Neuronal stem cell (in vitro differentiated cells): ENCODE data around the gene ZBTB44. TPM values are rescaled to one million over a fixed set of nuclear protein-coding genes. Genes with fewer than 3 reads are reported as not detected.

Source experiments
- DNase-seq: peaks from one replicate; pipeline ENCODE4 v3.0.0-alpha.2; 2013; ENCODE audit warnings: low spot score
- H2AFZ ChIP-seq: one replicate; pipeline ENCODE4 v1.6.1; 2013; ENCODE audit warnings: mild to moderate bottlenecking, low read length, inconsistent platforms
- H2AK5ac ChIP-seq: 2 replicates; pipeline ENCODE4 v1.6.1; 2013; ENCODE audit warnings: low read depth, mild to moderate bottlenecking, inconsistent platforms, low read length, moderate library complexity, mixed read lengths
- H2BK120ac ChIP-seq: 2 replicates; pipeline ENCODE4 v1.6.1; 2013; ENCODE audit warnings: low read depth, mild to moderate bottlenecking, inconsistent platforms, low read length, moderate library complexity, mixed read lengths
- H2BK12ac ChIP-seq: one replicate; pipeline ENCODE4 v1.6.1; 2013; ENCODE audit warnings: low read length, inconsistent platforms
- H2BK15ac ChIP-seq: 2 replicates; pipeline ENCODE4 v1.6.1; 2013; ENCODE audit warnings: mild to moderate bottlenecking, low read length, inconsistent platforms, mixed read lengths
- H2BK5ac ChIP-seq: one replicate; pipeline ENCODE4 v1.6.1; 2013; ENCODE audit warnings: inconsistent platforms, mild to moderate bottlenecking, low read length, moderate library complexity
- H3K14ac ChIP-seq: one replicate; pipeline ENCODE4 v1.6.1; 2013; ENCODE audit warnings: low read length, inconsistent platforms
- H3K18ac ChIP-seq: 2 replicates; pipeline ENCODE4 v1.6.1; 2013; ENCODE audit warnings: low read length, inconsistent platforms
- H3K23ac ChIP-seq: 2 replicates; pipeline ENCODE4 v1.6.1; 2013; ENCODE audit warnings: low read depth, mild to moderate bottlenecking, mixed read lengths, low read length, inconsistent platforms; ENCODE audit not compliant: poor library complexity
- H3K27ac ChIP-seq: replicated peaks from 3 replicates; pipeline ENCODE4 v1.5.1; 2013; ENCODE audit warnings: low read length, inconsistent platforms
- H3K27me3 ChIP-seq, 3 experiments: 2 replicates each; pipeline ENCODE4 v1.6.1; 2013; ENCODE audit warnings: low read length in 3 of 3, mild to moderate bottlenecking in 2 of 3, inconsistent platforms in 1 of 3, low read depth in 1 of 3, mixed read lengths in 1 of 3, moderate library complexity in 1 of 3; ENCODE audit not compliant: control insufficient read depth in 3 of 3, insufficient read depth in 3 of 3
- H3K36me3 ChIP-seq, 2 donors: replicated peaks in 1 of 2; 2 replicates each; pipeline ENCODE4 v1.6.1; 2013; ENCODE audit warnings: low read length in 2 of 2; ENCODE audit not compliant: control insufficient read depth in 2 of 2, insufficient read depth in 2 of 2
- H3K4ac ChIP-seq: 2 replicates; pipeline ENCODE4 v1.6.1; 2013; ENCODE audit warnings: inconsistent platforms, mild to moderate bottlenecking, low read length, moderate library complexity
- H3K4me1 ChIP-seq, 2 donors: 1 replicate in 1 of 2; 2 replicates in 1 of 2; pipeline ENCODE4 v1.6.1; 2013; ENCODE audit warnings: low read length in 2 of 2, low read depth in 1 of 2; ENCODE audit not compliant: control insufficient read depth in 2 of 2, insufficient read depth in 1 of 2
- H3K4me2 ChIP-seq: one replicate; pipeline ENCODE4 v1.6.1; 2013; ENCODE audit warnings: mild to moderate bottlenecking, low read length, inconsistent platforms; ENCODE audit not compliant: insufficient read depth, poor library complexity, severe bottlenecking
- H3K4me3 ChIP-seq, 2 donors: 2 replicates each; pipeline ENCODE4 v1.5.1; 2013; ENCODE audit warnings: low read length in 2 of 2, mild to moderate bottlenecking in 2 of 2, inconsistent platforms in 1 of 2, moderate library complexity in 1 of 2
- H3K79me1 ChIP-seq: one replicate; pipeline ENCODE4 v1.6.1; 2013; ENCODE audit warnings: low read depth, mild to moderate bottlenecking, inconsistent platforms, low read length, moderate library complexity
- H3K9ac ChIP-seq: one replicate; pipeline ENCODE4 v1.6.1; 2013; ENCODE audit warnings: mild to moderate bottlenecking, low read depth, low read length, inconsistent platforms; ENCODE audit not compliant: poor library complexity
- H3K9me3 ChIP-seq, 2 donors: replicated peaks in 1 of 2; 2 replicates each; pipeline versions ENCODE3 to v1.6.1; 2013; ENCODE audit warnings: low read length in 2 of 2, mild to moderate bottlenecking in 2 of 2, inconsistent platforms in 1 of 2, low read depth in 1 of 2, mixed read lengths in 1 of 2, moderate library complexity in 1 of 2; ENCODE audit not compliant: control insufficient read depth in 2 of 2, insufficient read depth in 1 of 2
- H4K8ac ChIP-seq: one replicate; pipeline ENCODE4 v1.6.1; 2013; ENCODE audit warnings: low read depth, mild to moderate bottlenecking, inconsistent platforms, low read length, moderate library complexity
- H4K91ac ChIP-seq: one replicate; pipeline ENCODE4 v1.6.1; 2013; ENCODE audit warnings: low read length, low read depth, mild to moderate bottlenecking, inconsistent platforms; ENCODE audit not compliant: poor library complexity
- WGBS, 2 donors: extraction: QIAGEN DNeasy Blood & Tissue Kit; methylation state at CpG; one replicate each; pipeline ENCODE4 v1.1.7; 2013; ENCODE audit warnings: missing lambda C conversion rate in 2 of 2, mixed read lengths in 1 of 2; ENCODE audit not compliant: insufficient read length in 2 of 2, insufficient replicate concordance in 1 of 2; ENCODE audit errors: extremely low coverage in 2 of 2; 5-methylcytosine and 5-hydroxymethylcytosine counted together
- small RNA-seq: library from polyadenylated mRNA; stranded (forward); fragments of <200 nt; extraction: miRNeasy Mini kit (QIAGEN cat#:217004); gene quantifications from one replicate; pipeline ENCODE3, GENCODE V24; 2013; ENCODE audit not compliant: insufficient read depth

The ZBTB44 gene

DNA sequence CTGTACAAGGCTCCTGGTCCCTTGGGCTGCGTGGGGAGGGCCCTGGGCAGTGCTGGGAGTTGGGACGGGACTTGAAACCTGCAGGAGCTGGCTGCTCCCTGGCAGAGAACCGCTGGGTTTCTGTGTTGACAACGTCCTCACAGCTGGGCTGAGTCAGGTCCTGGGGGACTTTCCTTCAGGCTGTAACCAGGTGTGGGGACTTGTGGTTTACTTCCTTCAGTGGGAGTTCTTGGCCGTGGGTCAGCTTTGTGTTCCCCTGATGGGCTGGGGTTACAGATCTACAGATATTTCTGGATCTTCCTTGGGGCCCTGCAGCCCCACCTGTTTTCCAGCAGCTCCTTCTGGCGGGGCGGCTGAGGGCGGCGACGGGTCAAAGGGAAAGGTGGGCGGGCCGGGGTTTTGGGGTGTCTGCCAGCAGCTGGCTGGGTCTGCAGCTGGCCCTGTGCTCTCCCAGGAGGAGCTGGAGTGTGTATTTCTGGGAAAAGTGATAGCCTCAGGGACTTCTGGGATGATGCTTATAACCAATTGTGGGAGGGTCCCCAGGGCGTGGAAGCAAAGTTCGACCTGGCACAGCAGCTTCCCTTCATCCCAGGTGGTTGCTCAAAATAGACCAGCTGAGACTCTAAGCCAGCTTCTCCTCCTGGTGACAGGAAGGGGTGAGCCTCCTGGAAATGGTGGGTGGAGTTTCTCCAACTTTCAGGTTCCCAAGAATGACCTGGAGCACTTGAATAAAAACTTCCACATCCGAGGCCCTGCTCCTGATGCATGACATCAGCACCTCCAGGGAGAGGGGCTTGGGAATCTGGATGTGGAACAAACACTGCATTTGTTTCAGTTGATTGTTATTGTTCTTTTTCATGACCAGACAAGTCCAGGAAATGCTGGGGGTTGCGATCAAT is 136.0 kb downstream of the ZBTB44 start:
- Histone ChIP-seq H2BK120ac (no peak overlapping the region), H3K18ac (no peak overlapping the region), H3K9me3 (peaks cover 0 to 2% of the 10 kb centered on the region in 2 donors), H3K23ac (no peak overlapping the region), H3K27ac (no peak overlapping the region), H3K14ac (peak overlapping the region; percentile 57), H2AK5ac (peak overlapping the region; percentile 39), H2BK15ac (no peak overlapping the region), H3K79me1 (no peaks in the 10 kb centered on the region), H4K91ac (no peak overlapping the region), H3K4me3 (no peak overlapping the region), H3K4ac (no peak overlapping the region), H2BK12ac (no peak overlapping the region), H4K8ac (no peak overlapping the region), H3K9ac (no peak overlapping the region), H3K4me2 (no peak overlapping the region), H3K36me3 (no peaks in the 10 kb centered on the region), H2BK5ac (no peak overlapping the region), H3K27me3 (peaks cover 0 to 5% (median 0%) of the 10 kb centered on the region in 3 experiments), H3K4me1 (peaks cover 0 to 4% of the 10 kb centered on the region in 2 donors), H2AFZ (peak overlapping the region; percentile 40)
- WGBS, 2 donors, result no CpG with 5 or more reads among the region's 16 CpGs
- no peak for DNase-seq

DNA sequence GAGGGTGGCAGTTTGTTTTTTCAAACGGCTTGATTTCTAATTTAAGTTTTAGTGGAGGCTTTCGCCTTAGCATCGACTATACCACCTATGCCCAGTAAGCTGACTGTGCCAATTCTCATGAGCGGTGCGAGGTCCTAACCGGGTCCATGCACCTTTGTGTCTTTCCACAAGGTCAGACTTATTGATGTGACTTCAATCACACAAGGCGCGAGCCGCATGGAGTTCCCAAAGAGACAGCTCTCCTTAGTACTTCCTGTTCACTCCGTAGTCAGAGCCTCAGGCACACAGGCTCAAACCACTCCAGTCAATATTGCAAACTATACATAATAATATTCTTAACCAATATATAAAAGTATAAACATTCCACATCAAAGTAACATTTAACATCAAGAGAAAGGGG is 136.9 kb downstream of the ZBTB44 start:
- no peak overlapping the region for H2BK5ac ChIP-seq
- no peak overlapping the region for H2BK12ac ChIP-seq
- no peak overlapping the region for H2AFZ ChIP-seq
- no CpG with 5 or more reads among the region's 10 CpGs for WGBS, 2 donors
- no peak overlapping the region for H3K14ac ChIP-seq
- H3K27me3 ChIP-seq, result peaks cover 0 to 5% (median 0%) of the 10 kb centered on the region in 3 experiments
- H3K4me3 ChIP-seq, result no peak overlapping the region
- no peak overlapping the region for H2AK5ac ChIP-seq
- no peak overlapping the region for H3K4ac ChIP-seq
- peaks cover 0 to 2% of the 10 kb centered on the region in 2 donors for H3K9me3 ChIP-seq
- no peak for DNase-seq
- H2BK15ac ChIP-seq, result no peak overlapping the region
- peaks cover 0 to 4% of the 10 kb centered on the region in 2 donors for H3K4me1 ChIP-seq
- no peak overlapping the region for H4K91ac ChIP-seq
- no peak overlapping the region for H3K27ac ChIP-seq
- no peak overlapping the region for H4K8ac ChIP-seq
- H3K9ac ChIP-seq, result no peak overlapping the region
- no peak overlapping the region for H3K18ac ChIP-seq
- H3K36me3 ChIP-seq, result no peaks in the 10 kb centered on the region
- no peaks in the 10 kb centered on the region for H3K79me1 ChIP-seq
- no peak overlapping the region for H2BK120ac ChIP-seq
- no peak overlapping the region for H3K23ac ChIP-seq
- no peak overlapping the region for H3K4me2 ChIP-seq

Small RNAs within 50 kb of the gene (small RNA-seq; reads per million reads assigned to genes)
- not detected for gene RN7SL778P
